Measurements from ENCODE around the gene RABL6.

The RABL6 gene

GRCh38 chr9:136860933-136861873 lies 53.5 kb downstream of the RABL6 start:
- no peak overlapping the region for H3K27ac ChIP-seq (replicated peaks)
- TF ChIP-seq POLR2AphosphoS5 (IDR thresholded peaks at IDR 0.05; ENCODE audit: low read depth) (no peak; the same call in 1 of the 2 replicates), SPI1 (IDR thresholded peaks at IDR 0.05; ENCODE audit: borderline replicate concordance, low read depth) (no peak), REST (IDR thresholded peaks at IDR 0.05; ENCODE audit: insufficient replicate concordance, low read depth) (no peak), CTCF (IDR thresholded peaks at IDR 0.05; ENCODE audit: insufficient read depth, low read length) (no peak), GABPA (IDR thresholded peaks at IDR 0.05; ENCODE audit: low read depth) (no peak)

GRCh38 chr9:136861874-136862457 lies 54.2 kb downstream of the RABL6 start:
- TF ChIP-seq POLR2AphosphoS5 (IDR thresholded peaks at IDR 0.05; ENCODE audit: low read depth) (no peak), CTCF (IDR thresholded peaks at IDR 0.05; ENCODE audit: insufficient read depth, low read length) (no peak), GABPA (IDR thresholded peaks at IDR 0.05; ENCODE audit: low read depth) (no peak), SPI1 (IDR thresholded peaks at IDR 0.05; ENCODE audit: borderline replicate concordance, low read depth) (no peak), REST (IDR thresholded peaks at IDR 0.05; ENCODE audit: insufficient replicate concordance, low read depth) (no peak)
- no peak for DNase-seq (ENCODE audit: low read depth in 1 of 2, low spot score in 1 of 2)
- no peaks in the 10 kb centered on the region for H3K27me3 ChIP-seq (ENCODE audit: insufficient read depth, poor library complexity, severe bottlenecking)
- no peak overlapping the region for H3K4me3 ChIP-seq (replicated peaks; ENCODE audit: insufficient read depth, low read length)
- no peak overlapping the region for H3K27ac ChIP-seq (replicated peaks)

More at GRCh38 chr9:136860933-136861873, 53.5 kb downstream of the RABL6 start:
- no peaks in the 10 kb centered on the region for H3K27me3 ChIP-seq (ENCODE audit: insufficient read depth, poor library complexity, severe bottlenecking)
- no peak for DNase-seq (ENCODE audit: low read depth in 1 of 2, low spot score in 1 of 2)
- no peak overlapping the region for H3K4me3 ChIP-seq (replicated peaks; ENCODE audit: insufficient read depth, low read length)

GRCh38 chr9:136862849-136863622 lies 55.3 kb downstream of the RABL6 start:
- H3K27me3 ChIP-seq (ENCODE audit: insufficient read depth, poor library complexity, severe bottlenecking): no peaks in the 10 kb centered on the region
- no peak overlapping the region for H3K4me3 ChIP-seq (replicated peaks; ENCODE audit: insufficient read depth, low read length)
- no peak overlapping the region for H3K27ac ChIP-seq (replicated peaks)
- no peak for TF ChIP-seq REST (IDR thresholded peaks at IDR 0.05; ENCODE audit: insufficient replicate concordance, low read depth)
- TF ChIP-seq GABPA (IDR thresholded peaks at IDR 0.05; ENCODE audit: low read depth): no peak
- no peak for TF ChIP-seq CTCF (IDR thresholded peaks at IDR 0.05; ENCODE audit: insufficient read depth, low read length)
- no peak for TF ChIP-seq POLR2AphosphoS5 (IDR thresholded peaks at IDR 0.05; ENCODE audit: low read depth)
- no peak for TF ChIP-seq SPI1 (IDR thresholded peaks at IDR 0.05; ENCODE audit: borderline replicate concordance, low read depth)
- DNase-seq (ENCODE audit: low read depth in 1 of 2, low spot score in 1 of 2): no peak
